GM12878 (cell line): ENCODE results near the gene FAM200A. TPM values are rescaled to one million over a fixed set of nuclear protein-coding genes. Genes with fewer than 3 reads are reported as not detected.

ENCODE experiments used
- BMI1 ChIP-seq: fragments of 450-650 bp; IDR thresholded peaks from 2 replicates; pipeline ENCODE4 v1.6.1; 2016; ENCODE audit warnings: mild to moderate bottlenecking, moderate library complexity, borderline replicate concordance
- CBFB ChIP-seq: IDR thresholded peaks from 2 replicates; pipeline ENCODE4 v1.6.1; 2016; ENCODE audit warnings: antibody characterized with exemption, low read depth
- CHD2 ChIP-seq: IDR thresholded peaks from 2 replicates; pipeline ENCODE4 v1.6.1; 2011; ENCODE audit warnings: low read depth, low read length, improper control_type of control experiment, borderline replicate concordance
- ETV6 ChIP-seq, 2 experiments: fragments of 450-650 bp in 1 of 2; IDR thresholded peaks in 1 of 2; conservative IDR thresholded peaks in 1 of 2; 2 replicates each; pipeline ENCODE4 v1.6.1; 2014; ENCODE audit warnings: antibody characterized with exemption in 1 of 2, borderline replicate concordance in 1 of 2, low read depth in 1 of 2, mild to moderate bottlenecking in 1 of 2, moderate library complexity in 1 of 2
- FOXM1 ChIP-seq: IDR thresholded peaks from 2 replicates; pipeline ENCODE4 v1.6.1; 2012; ENCODE audit warnings: low read depth, mild to moderate bottlenecking, inconsistent platforms, low read length, moderate library complexity
- GATAD2B ChIP-seq: fragments of 450-650 bp; conservative IDR thresholded peaks from 2 replicates; pipeline ENCODE4 v1.6.1; 2017; ENCODE audit warnings: low read depth, mild to moderate bottlenecking, moderate library complexity
- MTA3 ChIP-seq: IDR thresholded peaks from 2 replicates; pipeline ENCODE4 v1.6.1; 2012; ENCODE audit warnings: low read length, inconsistent platforms, borderline replicate concordance
- POLR2AphosphoS5 ChIP-seq: IDR thresholded peaks from 2 replicates; pipeline ENCODE4 v1.6.1; 2011; ENCODE audit warnings: mild to moderate bottlenecking, low read length, inconsistent platforms
- RAD21 ChIP-seq: IDR thresholded peaks from 2 replicates; pipeline ENCODE4 v1.6.1; 2011; ENCODE audit warnings: mild to moderate bottlenecking, low read depth, low read length, moderate library complexity; ENCODE audit not compliant: insufficient read depth
- RELA ChIP-seq: fragments of 450-650 bp; IDR thresholded peaks from 2 replicates; pipeline ENCODE4 v1.8.0; 2014; ENCODE audit warnings: borderline replicate concordance; ENCODE audit not compliant: partially characterized antibody
- RFX5 ChIP-seq: IDR thresholded peaks from 2 replicates; pipeline ENCODE4 v1.6.1; 2011; ENCODE audit warnings: low read depth, low read length, improper control_type of control experiment
- SIN3A ChIP-seq: IDR thresholded peaks from 2 replicates; pipeline ENCODE4 v1.6.1; 2012; ENCODE audit warnings: low read depth, low read length, improper control_type of control experiment
- SMC3 ChIP-seq: IDR thresholded peaks from 2 replicates; pipeline ENCODE4 v1.6.1; 2011; ENCODE audit warnings: low read length, improper control_type of control experiment, borderline replicate concordance
- SUZ12 ChIP-seq: fragments of 200-600 bp; sonication (generic); IDR thresholded peaks from one replicate; pipeline ENCODE4 v1.6.1; 2018; ENCODE audit warnings: antibody characterized with exemption, mild to moderate bottlenecking; ENCODE audit not compliant: unreplicated experiment
- TBL1XR1 ChIP-seq: IDR thresholded peaks from 2 replicates; pipeline ENCODE4 v1.6.1; 2012; ENCODE audit warnings: low read depth, low read length, improper control_type of control experiment
- ZNF24 ChIP-seq: fragments of 450-650 bp; IDR thresholded peaks from 2 replicates; pipeline ENCODE4 v1.6.1; 2017; ENCODE audit warnings: antibody characterized with exemption, mild to moderate bottlenecking
- polyA plus RNA-seq, 11 experiments: library from polyadenylated mRNA; depleted of rRNA in 4 of 11; unstranded in 6 of 11; stranded (reverse) in 5 of 11; fragments of >200 nt; fragmentation: Nextera tagmentation in 4 of 11; fragmentation: Illumina TruSeq in 1 of 11; extraction: Ambion mirVana in 4 of 11; extraction: Trizol in 1 of 11; gene quantifications; 1 replicate in 1 of 11; 2 replicates in 10 of 11; pipeline versions ENCODE4 v1.2.1 to v1.2.3, GENCODE V29; 2011 to 2016; ENCODE audit warnings: inconsistent platforms in 2 of 11, missing spikeins in 2 of 11, low read depth in 1 of 11
- total RNA-seq, 4 experiments: library from RNA; depleted of rRNA in 3 of 4; stranded (reverse); fragments of >200 nt in 3 of 4; fragmentation: Illumina TruSeq in 1 of 4; extraction: Trizol in 1 of 4; gene quantifications; 2 replicates each; pipeline versions ENCODE4 v1.2.1 to v1.2.3, GENCODE V29; 2013 to 2021
- TF ChIP-seq, protein P1 (sequence below): fragments of 450-650 bp; IDR thresholded peaks from 2 replicates; pipeline ENCODE4 v1.6.1; 2017; ENCODE audit warnings: low read depth, mild to moderate bottlenecking, moderate library complexity

The FAM200A gene
- total and polyA plus RNA-seq, 10 of the 15 experiments (the other 5 are each of a cell fraction or from before 2014, with no cell fraction given), result 2.7 to 9.0 (median 6.5) TPM

DNA sequence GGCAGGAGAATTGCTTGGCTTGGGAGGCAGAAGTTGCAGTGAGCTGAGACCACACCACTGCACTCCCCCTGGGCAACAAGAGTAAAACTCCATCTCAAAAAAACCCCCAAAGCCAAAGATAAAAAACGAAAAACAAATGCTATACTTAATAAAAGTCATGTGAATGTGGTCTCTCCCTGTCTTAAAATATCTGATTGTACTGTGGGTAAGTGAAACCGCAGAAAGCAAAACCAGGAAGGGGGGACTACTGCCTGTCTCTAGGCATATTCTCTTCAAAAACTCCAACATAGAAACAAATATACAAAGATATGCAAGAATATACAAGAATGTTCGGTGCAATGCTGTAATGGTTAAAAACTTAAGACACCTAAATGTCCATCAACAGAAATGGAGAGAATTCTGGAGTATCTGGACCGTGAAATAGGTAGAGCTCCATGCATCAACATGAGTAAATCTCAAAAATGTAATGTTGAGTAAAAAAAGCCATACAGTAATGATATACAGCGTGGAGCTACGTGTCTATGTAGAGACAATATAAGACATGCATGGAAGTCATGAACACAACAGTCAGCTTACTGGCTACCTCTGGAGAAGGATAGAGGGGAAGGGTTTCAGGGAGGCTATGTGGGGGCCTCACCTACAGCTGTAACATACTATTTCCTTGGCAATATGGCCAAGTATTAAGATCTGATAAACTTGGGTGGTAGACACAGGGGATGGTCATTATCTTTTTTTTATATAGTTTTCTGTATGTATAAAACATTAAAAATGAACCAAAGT lies 54.0 kb downstream of the FAM200A start (continued):
- TF ChIP-seq SUZ12 (no peak), FOXM1 (no peak), TBL1XR1 (no peak), POLR2AphosphoS5 (no peak), CHD2 (no peak), BMI1 (no peak), ZNF24 (no peak), CBFB (no peak), RAD21 (no peak), RELA (no peak), RFX5 (no peak), SMC3 (no peak), MTA3 (no peak), ETV6 (conservative IDR thresholded peaks at IDR 0.05 in 1 of 2, IDR thresholded peaks at IDR 0.05 in 1 of 2; ENCODE audit: borderline replicate concordance in 1 of 2, low read depth in 1 of 2) (no peak), GATAD2B (no peak), SIN3A (no peak)
- TF ChIP-seq, protein P1, sequence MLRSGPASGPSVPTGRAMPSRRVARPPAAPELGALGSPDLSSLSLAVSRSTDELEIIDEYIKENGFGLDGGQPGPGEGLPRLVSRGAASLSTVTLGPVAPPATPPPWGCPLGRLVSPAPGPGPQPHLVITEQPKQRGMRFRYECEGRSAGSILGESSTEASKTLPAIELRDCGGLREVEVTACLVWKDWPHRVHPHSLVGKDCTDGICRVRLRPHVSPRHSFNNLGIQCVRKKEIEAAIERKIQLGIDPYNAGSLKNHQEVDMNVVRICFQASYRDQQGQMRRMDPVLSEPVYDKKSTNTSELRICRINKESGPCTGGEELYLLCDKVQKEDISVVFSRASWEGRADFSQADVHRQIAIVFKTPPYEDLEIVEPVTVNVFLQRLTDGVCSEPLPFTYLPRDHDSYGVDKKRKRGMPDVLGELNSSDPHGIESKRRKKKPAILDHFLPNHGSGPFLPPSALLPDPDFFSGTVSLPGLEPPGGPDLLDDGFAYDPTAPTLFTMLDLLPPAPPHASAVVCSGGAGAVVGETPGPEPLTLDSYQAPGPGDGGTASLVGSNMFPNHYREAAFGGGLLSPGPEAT, result 0 out of 2 replicates have a peak, but pooled peaks have one; percentile 34
- TF ChIP-seq, all 136 proteins: peak for 7

Other genes with a start within 250 kb of the FAM200A start
Only the 7 nearest of the 16 such genes appear.
- 776 and 778 TPM in 2 replicates for gene ATP5MF, start 85.9 kb downstream of the FAM200A start, total RNA-seq (2014; rRNA removed)
- 1,085 and 1,144 TPM in 2 replicates for gene ATP5MF, start 85.9 kb downstream of the FAM200A start, total RNA-seq (2014; rRNA removed; fragmentation: Illumina TruSeq; extraction: Trizol)
- 362 and 411 TPM in 2 replicates for gene ATP5MF, start 85.9 kb downstream of the FAM200A start, total RNA-seq (2021)
- 683 and 738 TPM in 2 replicates for gene ATP5MF, start 85.9 kb downstream of the FAM200A start, polyA plus RNA-seq (2011; rRNA removed)
- gene ATP5MF, start 85.9 kb downstream of the FAM200A start, polyA plus RNA-seq (2014; fragmentation: Illumina TruSeq; extraction: Trizol), result 1,028 and 1,206 TPM in 2 replicates
- gene ATP5MF, start 85.9 kb downstream of the FAM200A start, polyA plus RNA-seq (2014; fragmentation: Nextera tagmentation; extraction: Ambion mirVana), result 1,000 to 10,000 TPM; 2,087 to 2,478 TPM
- 889 and 1,098 TPM in 2 replicates for gene ATP5MF, start 85.9 kb downstream of the FAM200A start, polyA plus RNA-seq (2014; rRNA removed)
- gene ATP5MF, start 85.9 kb downstream of the FAM200A start, polyA plus RNA-seq (2016; fragmentation: Nextera tagmentation; extraction: Ambion mirVana), result 1,000 to 10,000 TPM; 1,301 to 1,381 TPM
- 22.7 and 27.5 TPM in 2 replicates for gene ZNF789, start 79.2 kb downstream of the FAM200A start, total RNA-seq (2014; rRNA removed)
- gene ZNF789, start 79.2 kb downstream of the FAM200A start, total RNA-seq (2014; rRNA removed; fragmentation: Illumina TruSeq; extraction: Trizol), result 22.4 and 25.0 TPM in 2 replicates
- 17.2 and 19.9 TPM in 2 replicates for gene ZNF789, start 79.2 kb downstream of the FAM200A start, total RNA-seq (2021)
- 44.6 and 53.1 TPM in 2 replicates for gene ZNF789, start 79.2 kb downstream of the FAM200A start, polyA plus RNA-seq (2011; rRNA removed)
- 30.1 and 37.0 TPM in 2 replicates for gene ZNF789, start 79.2 kb downstream of the FAM200A start, polyA plus RNA-seq (2014; fragmentation: Illumina TruSeq; extraction: Trizol)
- gene ZNF789, start 79.2 kb downstream of the FAM200A start, polyA plus RNA-seq (2014; fragmentation: Nextera tagmentation; extraction: Ambion mirVana), result 1 to 10 TPM; 5.6 to 6.0 TPM
- gene ZNF789, start 79.2 kb downstream of the FAM200A start, polyA plus RNA-seq (2014; rRNA removed), result 27.2 and 32.2 TPM in 2 replicates
- 10 to 100 TPM; 18.4 to 19.6 TPM for gene ZNF789, start 79.2 kb downstream of the FAM200A start, polyA plus RNA-seq (2016; fragmentation: Nextera tagmentation; extraction: Ambion mirVana)
- gene ZNF394, start 51.8 kb downstream of the FAM200A start, total RNA-seq (2014; rRNA removed), result 25.8 and 28.4 TPM in 2 replicates
- gene ZNF394, start 51.8 kb downstream of the FAM200A start, total RNA-seq (2014; rRNA removed; fragmentation: Illumina TruSeq; extraction: Trizol), result 24.9 and 26.3 TPM in 2 replicates
- 22.9 TPM in 2 replicates for gene ZNF394, start 51.8 kb downstream of the FAM200A start, total RNA-seq (2021)
- 22.5 and 23.4 TPM in 2 replicates for gene ZNF394, start 51.8 kb downstream of the FAM200A start, polyA plus RNA-seq (2011; rRNA removed)
- gene ZNF394, start 51.8 kb downstream of the FAM200A start, polyA plus RNA-seq (2014; fragmentation: Illumina TruSeq; extraction: Trizol), result 21.4 and 22.0 TPM in 2 replicates
- gene ZNF394, start 51.8 kb downstream of the FAM200A start, polyA plus RNA-seq (2014; fragmentation: Nextera tagmentation; extraction: Ambion mirVana), result 1 to 10 TPM; 2.5 to 5.3 TPM
- gene ZNF394, start 51.8 kb downstream of the FAM200A start, polyA plus RNA-seq (2014; rRNA removed), result 15.4 and 18.1 TPM in 2 replicates
- 10 to 100 TPM; 23.8 to 26.8 TPM for gene ZNF394, start 51.8 kb downstream of the FAM200A start, polyA plus RNA-seq (2016; fragmentation: Nextera tagmentation; extraction: Ambion mirVana)
- gene ZKSCAN5, start 47.5 kb downstream of the FAM200A start, total RNA-seq (2014; rRNA removed), result 9.0 TPM in 2 replicates
- 10.0 and 10.1 TPM in 2 replicates for gene ZKSCAN5, start 47.5 kb downstream of the FAM200A start, total RNA-seq (2014; rRNA removed; fragmentation: Illumina TruSeq; extraction: Trizol)
- 7.5 and 7.7 TPM in 2 replicates for gene ZKSCAN5, start 47.5 kb downstream of the FAM200A start, total RNA-seq (2021)
- gene ZKSCAN5, start 47.5 kb downstream of the FAM200A start, polyA plus RNA-seq (2011; rRNA removed), result 9.5 and 11.4 TPM in 2 replicates
- gene ZKSCAN5, start 47.5 kb downstream of the FAM200A start, polyA plus RNA-seq (2014; fragmentation: Illumina TruSeq; extraction: Trizol), result 7.9 and 8.6 TPM in 2 replicates
- 1 to 10 TPM; 2.5 to 2.7 TPM for gene ZKSCAN5, start 47.5 kb downstream of the FAM200A start, polyA plus RNA-seq (2014; fragmentation: Nextera tagmentation; extraction: Ambion mirVana)
- gene ZKSCAN5, start 47.5 kb downstream of the FAM200A start, polyA plus RNA-seq (2014; rRNA removed), result 5.6 and 6.3 TPM in 2 replicates
- 1 to 10 TPM; 7.6 to 7.7 TPM for gene ZKSCAN5, start 47.5 kb downstream of the FAM200A start, polyA plus RNA-seq (2016; fragmentation: Nextera tagmentation; extraction: Ambion mirVana)
- 54.3 and 57.2 TPM in 2 replicates for gene ZNF655, start 6.5 kb upstream of the FAM200A start, total RNA-seq (2014; rRNA removed)
- gene ZNF655, start 6.5 kb upstream of the FAM200A start, total RNA-seq (2014; rRNA removed; fragmentation: Illumina TruSeq; extraction: Trizol), result 52.9 and 54.2 TPM in 2 replicates
- gene ZNF655, start 6.5 kb upstream of the FAM200A start, total RNA-seq (2021), result 43.7 and 43.8 TPM in 2 replicates
- 107 and 133 TPM in 2 replicates for gene ZNF655, start 6.5 kb upstream of the FAM200A start, polyA plus RNA-seq (2011; rRNA removed)
- 61.2 and 80.1 TPM in 2 replicates for gene ZNF655, start 6.5 kb upstream of the FAM200A start, polyA plus RNA-seq (2014; fragmentation: Illumina TruSeq; extraction: Trizol)
- 10 to 100 TPM; 14.5 to 21.4 TPM for gene ZNF655, start 6.5 kb upstream of the FAM200A start, polyA plus RNA-seq (2014; fragmentation: Nextera tagmentation; extraction: Ambion mirVana)
- gene ZNF655, start 6.5 kb upstream of the FAM200A start, polyA plus RNA-seq (2014; rRNA removed), result 75.1 and 76.0 TPM in 2 replicates
- gene ZNF655, start 6.5 kb upstream of the FAM200A start, polyA plus RNA-seq (2016; fragmentation: Nextera tagmentation; extraction: Ambion mirVana), result 10 to 100 TPM; 52.1 to 52.7 TPM
- 0.60 and 0.62 TPM in 2 replicates for gene TMEM225B, start 46.2 kb upstream of the FAM200A start, total RNA-seq (2014; rRNA removed)
- 0.23 and 0.31 TPM in 2 replicates for gene TMEM225B, start 46.2 kb upstream of the FAM200A start, total RNA-seq (2014; rRNA removed; fragmentation: Illumina TruSeq; extraction: Trizol)
- 0.26 and 0.45 TPM in 2 replicates for gene TMEM225B, start 46.2 kb upstream of the FAM200A start, total RNA-seq (2021)
- 1.4 and 1.9 TPM in 2 replicates for gene TMEM225B, start 46.2 kb upstream of the FAM200A start, polyA plus RNA-seq (2011; rRNA removed)
- 0.22 TPM in 1 of 2 replicates, not detected in the other for gene TMEM225B, start 46.2 kb upstream of the FAM200A start, polyA plus RNA-seq (2014; fragmentation: Illumina TruSeq; extraction: Trizol)
- under 1 TPM; 0.31 to 0.55 TPM for gene TMEM225B, start 46.2 kb upstream of the FAM200A start, polyA plus RNA-seq (2014; fragmentation: Nextera tagmentation; extraction: Ambion mirVana)
- 0.11 and 0.85 TPM in 2 replicates for gene TMEM225B, start 46.2 kb upstream of the FAM200A start, polyA plus RNA-seq (2014; rRNA removed)
- under 1 TPM; 0.27 to 0.55 TPM for gene TMEM225B, start 46.2 kb upstream of the FAM200A start, polyA plus RNA-seq (2016; fragmentation: Nextera tagmentation; extraction: Ambion mirVana)
- 11.1 and 11.4 TPM in 2 replicates for gene ZSCAN25, start 64.8 kb upstream of the FAM200A start, total RNA-seq (2014; rRNA removed)
- 8.0 and 8.3 TPM in 2 replicates for gene ZSCAN25, start 64.8 kb upstream of the FAM200A start, total RNA-seq (2014; rRNA removed; fragmentation: Illumina TruSeq; extraction: Trizol)
- 11.4 and 14.5 TPM in 2 replicates for gene ZSCAN25, start 64.8 kb upstream of the FAM200A start, total RNA-seq (2021)
- gene ZSCAN25, start 64.8 kb upstream of the FAM200A start, polyA plus RNA-seq (2011; rRNA removed), result 14.9 and 15.6 TPM in 2 replicates
- 4.7 and 6.4 TPM in 2 replicates for gene ZSCAN25, start 64.8 kb upstream of the FAM200A start, polyA plus RNA-seq (2014; fragmentation: Illumina TruSeq; extraction: Trizol)
- gene ZSCAN25, start 64.8 kb upstream of the FAM200A start, polyA plus RNA-seq (2014; fragmentation: Nextera tagmentation; extraction: Ambion mirVana), result under 1 TPM; 0.79 to 0.98 TPM
- gene ZSCAN25, start 64.8 kb upstream of the FAM200A start, polyA plus RNA-seq (2014; rRNA removed), result 8.8 and 9.5 TPM in 2 replicates
- 10 to 100 TPM in 1 of 2 experiments, 1 to 10 TPM in 1; 9.8 to 10.1 TPM for gene ZSCAN25, start 64.8 kb upstream of the FAM200A start, polyA plus RNA-seq (2016; fragmentation: Nextera tagmentation; extraction: Ambion mirVana)